OCI-LY1 (cell line): ENCODE data around the gene CNOT6L.

Experiments
- H2AFZ ChIP-seq: fragments of 200-600 bp; sonication (generic), shearing (Covaris generic); 2 replicates; pipeline ENCODE4 v1.6.0; 2014; ENCODE audit warnings: antibody characterized with exemption, mild to moderate bottlenecking, low read length
- H3F3A ChIP-seq: fragments of 200-600 bp; sonication (generic), shearing (Covaris generic); 2 replicates; pipeline ENCODE4 v1.6.0; 2014; ENCODE audit warnings: mild to moderate bottlenecking, antibody characterized with exemption, low read length, moderate library complexity; ENCODE audit not compliant: insufficient read depth
- H3K27ac ChIP-seq: fragments of 200-600 bp; sonication (generic); 2 replicates; pipeline ENCODE4 v1.5.1; 2014; ENCODE audit warnings: low read length, mixed run types, mild to moderate bottlenecking, low read depth; ENCODE audit not compliant: poor library complexity, severe bottlenecking
- H3K27me3 ChIP-seq: fragments of 200-600 bp; sonication (generic); 2 replicates; pipeline ENCODE4 v1.6.0; 2014; ENCODE audit warnings: antibody characterized with exemption, mild to moderate bottlenecking, low read length, moderate library complexity; ENCODE audit not compliant: insufficient read depth
- H3K36me3 ChIP-seq: fragments of 200-600 bp; sonication (generic); 2 replicates; pipeline ENCODE4 v1.6.1; 2014; ENCODE audit warnings: mild to moderate bottlenecking, antibody characterized with exemption, low read length, moderate library complexity, mixed read lengths; ENCODE audit not compliant: insufficient read depth
- H3K4me1 ChIP-seq: fragments of 200-600 bp; sonication (generic); 2 replicates; pipeline ENCODE4 v1.5.1; 2014; ENCODE audit warnings: mild to moderate bottlenecking, low read length, moderate library complexity; ENCODE audit not compliant: insufficient read depth, severe bottlenecking
- H3K4me2 ChIP-seq: fragments of 200-600 bp; sonication (generic), shearing (Covaris generic); 2 replicates; pipeline ENCODE4 v1.6.1; 2014; ENCODE audit warnings: low read length
- H3K4me3 ChIP-seq: fragments of 200-600 bp; sonication (generic); 2 replicates; pipeline ENCODE4 v1.5.1; 2014; ENCODE audit warnings: low read length, low read depth, mild to moderate bottlenecking, mixed read lengths; ENCODE audit not compliant: poor library complexity, severe bottlenecking
- H3K79me2 ChIP-seq: fragments of 200-600 bp; shearing (Covaris generic); 2 replicates; pipeline ENCODE4 v1.6.1; 2016; ENCODE audit warnings: mixed run types, low read length, mixed read lengths; ENCODE audit not compliant: insufficient read depth
- H3K9ac ChIP-seq: fragments of 200-600 bp; sonication (generic), shearing (Covaris generic); 2 replicates; pipeline ENCODE4 v1.6.1; 2014; ENCODE audit warnings: mild to moderate bottlenecking, low read length, mixed read lengths
- H3K9me2 ChIP-seq: fragments of 200-600 bp; sonication (generic), shearing (Covaris generic); 2 replicates; pipeline ENCODE4 v1.6.1; 2014; ENCODE audit warnings: low read depth, mild to moderate bottlenecking, low read length, mixed read lengths
- H3K9me3 ChIP-seq: fragments of 200-600 bp; shearing (Covaris generic); 2 replicates; pipeline ENCODE4 v1.6.1; 2014; ENCODE audit warnings: low read length, mixed read lengths
- H4K20me1 ChIP-seq: fragments of 200-600 bp; sonication (generic), shearing (Covaris generic); 2 replicates; pipeline ENCODE4 v1.6.0; 2016; ENCODE audit warnings: mild to moderate bottlenecking, low read length; ENCODE audit not compliant: insufficient read depth
- EZH2 ChIP-seq: fragments of 200-600 bp; sonication (generic), shearing (Covaris generic); IDR thresholded peaks from 2 replicates; pipeline ENCODE4 v1.8.0; 2017; ENCODE audit warnings: borderline replicate concordance, mixed run types, mild to moderate bottlenecking, antibody characterized with exemption, low read length, moderate library complexity, mixed read lengths
- TF ChIP-seq, protein P1 (sequence below): fragments of 200-600 bp; sonication (generic), shearing (Covaris generic); IDR thresholded peaks from 2 replicates; pipeline ENCODE4 v1.5.1; 2017; ENCODE audit warnings: mild to moderate bottlenecking, antibody characterized with exemption, low read length, moderate library complexity, mixed read lengths

CNOT6L gene

DNA sequence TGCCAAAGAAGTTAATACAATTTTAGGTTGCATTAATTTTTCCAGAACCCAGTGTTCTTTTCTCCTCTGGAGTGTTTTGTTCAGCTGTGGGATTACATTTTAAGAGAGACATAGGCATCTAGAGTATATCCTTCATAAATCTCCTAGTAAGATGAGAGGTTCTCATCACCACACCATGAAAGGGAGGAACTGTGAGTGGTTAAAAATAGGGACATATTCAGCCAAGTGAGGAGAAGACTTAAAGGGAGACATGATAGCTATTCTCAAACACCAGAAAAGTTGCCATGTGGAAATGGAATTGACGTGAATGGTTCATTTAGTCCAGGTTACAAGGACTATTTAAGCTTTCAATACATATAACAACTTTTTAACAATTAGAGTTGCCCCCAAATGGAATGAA is 37.0 kb upstream of the CNOT6L start:
- Histone ChIP-seq H3K36me3 (no peaks in the 10 kb centered on the region), H2AFZ (no peak overlapping the region), H3K79me2 (no peaks in the 10 kb centered on the region), H3K27me3 (no peaks in the 10 kb centered on the region), H3K27ac (no peak overlapping the region), H3K4me1 (peaks cover 15% of the 10 kb centered on the region), H4K20me1 (no peaks in the 10 kb centered on the region), H3K9me2 (no peaks in the 10 kb centered on the region), H3K9me3 (no peaks in the 10 kb centered on the region), H3K9ac (no peak overlapping the region), H3F3A (no peaks in the 10 kb centered on the region), H3K4me3 (no peak overlapping the region), H3K4me2 (no peak overlapping the region)
- TF ChIP-seq EZH2 = no peak
- TF ChIP-seq, protein P1, sequence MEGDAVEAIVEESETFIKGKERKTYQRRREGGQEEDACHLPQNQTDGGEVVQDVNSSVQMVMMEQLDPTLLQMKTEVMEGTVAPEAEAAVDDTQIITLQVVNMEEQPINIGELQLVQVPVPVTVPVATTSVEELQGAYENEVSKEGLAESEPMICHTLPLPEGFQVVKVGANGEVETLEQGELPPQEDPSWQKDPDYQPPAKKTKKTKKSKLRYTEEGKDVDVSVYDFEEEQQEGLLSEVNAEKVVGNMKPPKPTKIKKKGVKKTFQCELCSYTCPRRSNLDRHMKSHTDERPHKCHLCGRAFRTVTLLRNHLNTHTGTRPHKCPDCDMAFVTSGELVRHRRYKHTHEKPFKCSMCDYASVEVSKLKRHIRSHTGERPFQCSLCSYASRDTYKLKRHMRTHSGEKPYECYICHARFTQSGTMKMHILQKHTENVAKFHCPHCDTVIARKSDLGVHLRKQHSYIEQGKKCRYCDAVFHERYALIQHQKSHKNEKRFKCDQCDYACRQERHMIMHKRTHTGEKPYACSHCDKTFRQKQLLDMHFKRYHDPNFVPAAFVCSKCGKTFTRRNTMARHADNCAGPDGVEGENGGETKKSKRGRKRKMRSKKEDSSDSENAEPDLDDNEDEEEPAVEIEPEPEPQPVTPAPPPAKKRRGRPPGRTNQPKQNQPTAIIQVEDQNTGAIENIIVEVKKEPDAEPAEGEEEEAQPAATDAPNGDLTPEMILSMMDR = no peak

DNA sequence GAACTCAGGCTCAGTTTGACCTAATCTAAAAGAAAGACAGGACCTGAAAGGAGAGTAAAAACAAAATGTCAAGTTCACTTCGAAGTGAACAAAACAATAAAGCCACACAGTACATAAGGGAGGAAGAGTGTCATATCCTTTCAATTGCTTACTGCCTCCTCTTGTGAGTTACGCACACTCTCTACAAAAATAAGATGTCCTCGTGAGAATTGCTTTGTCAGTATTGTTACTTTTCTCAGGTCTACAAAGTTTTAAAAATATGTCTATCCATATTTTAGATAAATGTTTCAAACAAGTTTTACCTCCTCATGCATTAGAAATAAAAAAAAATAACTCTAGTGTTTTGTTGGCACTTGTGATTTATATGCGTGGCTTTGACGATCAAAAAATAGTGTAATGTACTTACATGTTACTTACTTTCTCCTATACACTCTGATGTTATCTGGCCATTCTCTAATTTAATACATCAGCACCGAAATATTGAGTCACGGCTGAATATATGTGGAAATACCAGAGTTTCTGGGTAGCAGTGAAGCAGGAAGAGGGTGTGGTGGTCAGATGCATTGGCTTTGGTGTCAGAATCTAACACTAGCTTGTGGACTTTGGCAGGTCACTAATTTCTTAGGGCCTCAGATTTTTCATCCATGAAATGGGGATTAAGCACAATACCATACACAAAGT is 35.4 kb upstream of the CNOT6L start:
- H3K4me3 ChIP-seq = no peak overlapping the region
- TF ChIP-seq, protein P1 = no peak
- no peak for TF ChIP-seq EZH2
- no peaks in the 10 kb centered on the region for H3K9me2 ChIP-seq
- no peak overlapping the region for H3K4me2 ChIP-seq
- no peaks in the 10 kb centered on the region for H3F3A ChIP-seq
- no peaks in the 10 kb centered on the region for H3K27me3 ChIP-seq
- no peaks in the 10 kb centered on the region for H3K36me3 ChIP-seq
- H2AFZ ChIP-seq = no peak overlapping the region
- no peaks in the 10 kb centered on the region for H3K79me2 ChIP-seq
- no peaks in the 10 kb centered on the region for H4K20me1 ChIP-seq
- peaks cover 13% of the 10 kb centered on the region for H3K4me1 ChIP-seq
- no peaks in the 10 kb centered on the region for H3K9me3 ChIP-seq
- H3K9ac ChIP-seq = no peak overlapping the region
- no peak overlapping the region for H3K27ac ChIP-seq

DNA sequence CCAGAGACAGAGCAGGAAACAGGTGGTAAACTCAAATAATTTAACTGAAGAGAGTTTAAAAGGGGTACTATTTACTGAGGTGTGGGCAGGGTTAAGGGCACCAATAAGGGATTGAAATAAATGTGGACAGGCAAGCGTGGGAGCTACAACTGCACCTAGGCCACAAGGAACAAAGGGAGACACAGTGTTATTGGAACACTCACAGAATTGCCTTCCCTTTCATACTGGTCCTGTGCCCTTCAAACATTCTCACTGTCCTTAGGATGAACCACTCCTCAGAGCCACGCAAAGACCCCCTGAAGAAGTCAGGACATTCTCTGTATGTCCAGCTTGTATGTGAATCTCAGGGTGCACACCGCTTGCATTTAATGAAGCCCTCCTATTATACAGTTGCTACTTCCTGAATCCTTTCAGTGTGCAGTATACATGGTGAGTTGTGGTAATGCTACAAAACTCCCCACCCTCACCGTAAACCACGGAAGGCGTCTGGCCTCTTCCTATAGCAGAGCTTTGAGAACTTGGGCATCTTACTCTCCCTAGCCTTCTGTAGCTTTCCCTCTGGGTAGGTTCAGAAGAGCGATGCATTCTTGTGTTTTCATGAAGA is 33.8 kb upstream of the CNOT6L start:
- Histone ChIP-seq H3K9me2 (no peaks in the 10 kb centered on the region), H3K4me1 (peaks cover 13% of the 10 kb centered on the region), H3K79me2 (no peaks in the 10 kb centered on the region), H3K4me3 (peak overlapping the region; percentile 17), H2AFZ (peak overlapping the region; percentile 99; the same call in 1 of the 2 replicates), H3K9me3 (no peaks in the 10 kb centered on the region), H3K9ac (no peak overlapping the region), H3K36me3 (no peaks in the 10 kb centered on the region), H3K4me2 (peak overlapping the region; percentile 50), H3K27ac (no peak overlapping the region), H3K27me3 (no peaks in the 10 kb centered on the region), H3F3A (no peaks in the 10 kb centered on the region), H4K20me1 (no peaks in the 10 kb centered on the region)
- TF ChIP-seq, protein P1 = no peak
- TF ChIP-seq EZH2 = no peak
